ENCODE measurements around the gene TXNDC8.

GRCh38 chr9:110330484-110331105, 7.1 kb downstream of the TXNDC8 start:
- TF ChIP-seq CTCF (IDR thresholded peaks at IDR 0.05), result no peak
- TF ChIP-seq EZH2 (IDR thresholded peaks at IDR 0.05; ENCODE audit: borderline replicate concordance, insufficient read depth, low read depth, low read length, poor library complexity, severe bottlenecking), result no peak
